ENCODE data around the gene HLA-DQB2.
"Not testable (repeated sequence)": the region's sequence is repeated elsewhere in the genome, so short reads cannot be mapped to it uniquely, and the experiment has no call there.

The HLA-DQB2 gene

DNA sequence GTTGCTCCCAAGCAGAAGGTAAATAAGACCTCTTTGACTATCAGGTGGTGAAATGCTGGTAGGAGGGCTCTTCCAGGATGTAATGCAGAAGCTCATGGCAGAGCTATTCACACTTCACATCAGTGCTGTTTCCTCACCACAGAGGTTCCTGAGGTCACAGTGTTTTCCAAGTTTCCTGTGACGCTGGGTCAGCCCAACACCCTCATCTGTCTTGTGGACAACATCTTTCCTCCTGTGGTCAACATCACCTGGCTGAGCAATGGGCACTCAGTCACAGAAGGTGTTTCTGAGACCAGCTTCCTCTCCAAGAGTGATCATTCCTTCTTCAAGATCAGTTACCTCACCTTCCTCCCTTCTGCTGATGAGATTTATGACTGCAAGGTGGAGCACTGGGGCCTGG is 17.7 kb downstream of the HLA-DQB2 start:
- not testable (repeated sequence) for DNase-seq (ENCODE audit: low read depth in 3 of 3, low spot score in 1 of 3)

- no peak for DNase-seq (ENCODE audit: low read depth in 3 of 3, low spot score in 1 of 3)
Observed at GRCh38 chr6:32744776-32745175, 18.6 kb downstream of the HLA-DQB2 start.

GRCh38 chr6:32742374-32742773 is 21.0 kb downstream of the HLA-DQB2 start:
- DNase-seq (ENCODE audit: low read depth in 3 of 3, low spot score in 1 of 3) = no peak

DNA sequence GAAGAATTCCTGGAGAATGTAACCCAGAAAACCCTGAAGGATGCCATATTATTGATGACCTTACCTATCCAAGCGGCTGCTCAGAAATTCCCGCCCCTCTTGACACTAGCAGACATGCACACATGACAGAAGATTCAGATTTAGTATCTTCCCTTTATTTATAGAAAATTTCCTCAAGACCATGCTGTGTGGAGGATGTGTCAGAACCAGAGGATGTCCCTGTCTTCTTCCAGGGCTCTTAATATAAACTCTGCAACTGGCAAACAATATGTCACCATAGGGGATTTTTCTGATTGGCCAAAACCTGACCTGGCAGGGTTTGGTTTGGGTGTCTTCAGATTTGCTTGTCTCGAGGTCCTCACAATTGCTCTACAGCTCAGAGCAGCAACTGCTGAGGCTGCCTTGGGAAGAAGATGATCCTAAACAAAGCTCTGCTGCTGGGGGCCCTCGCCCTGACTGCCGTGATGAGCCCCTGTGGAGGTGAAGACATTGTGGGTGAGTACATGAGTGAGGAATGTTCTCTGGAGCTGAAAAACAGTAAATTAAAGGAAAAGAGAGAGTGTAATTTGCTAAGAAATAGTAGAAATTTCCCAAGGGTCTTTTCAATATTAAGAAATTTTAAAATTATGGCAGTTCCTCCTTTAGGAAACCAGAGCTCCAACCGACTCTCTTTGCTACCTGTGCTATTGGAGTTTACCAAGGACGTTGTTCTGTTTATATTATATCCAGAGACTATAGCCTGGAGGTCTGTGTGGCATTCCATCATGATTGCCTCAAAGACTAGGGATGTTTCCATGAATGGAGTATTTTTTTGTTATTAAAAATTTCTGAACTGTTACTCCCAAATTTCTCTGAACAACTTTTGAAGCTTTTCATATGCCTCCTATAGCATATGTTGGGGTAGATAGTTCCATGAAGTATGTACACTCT is 22.0 kb downstream of the HLA-DQB2 start, which contains the start of gene HLA-DQA2:
Gene HLA-DQA2 (plus strand): TSS at position 361 of the 930 bp plus-strand sequence. CDS start 53 bp downstream, at position 414.
- no peak for DNase-seq (ENCODE audit: low read depth in 3 of 3, low spot score in 1 of 3)

DNA sequence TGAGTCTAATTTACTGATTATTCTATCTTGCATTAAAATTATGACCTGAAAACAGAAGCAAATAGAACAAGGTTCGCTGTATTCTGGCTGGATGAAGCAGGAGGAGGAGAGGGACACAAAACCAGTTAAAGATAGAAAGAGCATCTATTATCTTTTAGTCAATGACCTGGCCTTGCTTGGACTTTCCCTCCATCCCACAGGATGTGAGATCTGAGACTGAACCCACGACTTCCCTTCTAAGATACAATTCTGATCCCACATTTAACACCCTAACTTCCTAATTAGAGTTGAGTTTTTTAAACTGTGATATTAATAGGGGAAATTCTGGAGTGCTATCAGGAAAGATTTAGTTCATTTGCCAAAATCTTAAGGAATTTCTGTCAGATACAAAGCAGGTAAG is 25.2 kb downstream of the HLA-DQB2 start:
- no peak for DNase-seq (ENCODE audit: low read depth in 3 of 3, low spot score in 1 of 3)

DNA sequence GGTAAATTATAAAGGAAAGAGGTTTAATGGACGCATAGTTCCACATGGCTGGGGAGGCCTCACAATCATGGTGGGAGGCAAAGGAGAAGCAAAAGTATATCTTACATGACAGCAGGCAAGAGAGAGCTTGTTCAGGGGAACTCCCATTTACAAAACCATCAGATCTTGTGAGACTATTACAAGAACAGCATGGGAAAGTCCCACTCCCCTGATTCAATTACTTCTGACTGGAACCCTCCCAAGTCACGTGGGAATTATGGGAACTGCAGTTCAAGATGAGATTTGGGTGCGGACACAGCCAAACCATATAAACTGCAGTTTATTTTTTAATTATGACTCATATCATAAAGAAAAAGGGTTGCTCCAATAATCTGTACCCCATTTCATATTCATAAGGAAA is 44.5 kb downstream of the HLA-DQB2 start:
- DNase-seq (ENCODE audit: low read depth in 3 of 3, low spot score in 1 of 3) = no peak

DNA sequence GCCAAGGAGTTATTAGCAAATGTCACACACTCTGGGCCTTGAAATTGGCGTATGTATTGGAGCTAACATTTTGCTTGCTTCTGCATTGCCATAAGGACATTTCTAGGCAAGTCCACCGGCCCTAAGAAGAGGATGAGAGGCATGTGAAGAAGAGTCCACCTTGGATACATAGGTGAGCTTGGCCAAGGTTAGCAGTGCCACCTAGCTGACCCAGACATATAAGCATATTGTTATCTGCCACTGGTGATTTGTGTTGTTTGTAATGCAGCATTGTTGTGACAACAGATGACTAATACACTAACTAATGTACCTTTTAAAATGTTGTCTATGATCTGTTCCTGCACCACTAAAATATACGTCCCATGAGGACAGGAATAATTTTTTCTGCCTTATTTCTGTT is 46.9 kb downstream of the HLA-DQB2 start:
- no peak for DNase-seq (ENCODE audit: low read depth in 3 of 3, low spot score in 1 of 3)

DNA sequence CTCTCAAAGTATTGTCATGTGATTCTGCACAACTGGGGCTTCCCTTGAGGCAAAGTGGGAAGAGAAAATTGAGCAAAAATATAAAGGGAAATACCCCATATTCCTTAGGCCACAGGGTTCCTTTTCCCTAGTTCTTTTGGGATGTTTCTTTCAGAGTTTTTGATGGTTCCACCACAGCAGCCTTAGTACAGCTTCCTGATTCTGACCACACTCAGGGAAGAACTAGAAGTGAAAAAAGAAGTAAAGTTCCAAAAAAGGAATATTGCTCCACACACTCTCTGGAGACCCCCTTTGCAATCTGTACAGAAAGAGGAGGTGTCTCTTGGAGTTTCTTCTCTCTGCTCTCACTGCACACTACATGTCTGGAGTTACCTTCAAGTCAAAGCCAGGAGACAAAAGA is 50.1 kb downstream of the HLA-DQB2 start:
- no peak for DNase-seq (ENCODE audit: low read depth in 3 of 3, low spot score in 1 of 3)

GRCh38 chr6:32709625-32710024 is 53.7 kb downstream of the HLA-DQB2 start:
- DNase-seq (ENCODE audit: low read depth in 3 of 3, low spot score in 1 of 3) = no peak

Data from stimulated activated CD4-positive, alpha-beta T cell treated with anti-CD3 and anti-CD28 coated beads, TNF-alpha, amount 100 ng/mL, for 1 hour (primary cell).